Common myeloid progenitor, CD34-positive (primary cell): Measurements from ENCODE around the gene SPAG9.
A peak's percentile ranks its signal among the peaks of the same experiment; 100 is the strongest.

Experiments
- CTCF ChIA-PET: fragments of 350-600 bp; sonication (Branson Sonifier 250); formaldehyde crosslinking; loops from one replicate; lab custom pipeline; 2021; ENCODE audit warnings: antibody characterized with exemption; lab: Charles Lee
- POLR2A ChIA-PET: fragments of 350-600 bp; sonication (Branson Sonifier 250); formaldehyde crosslinking; loops from one replicate; lab custom pipeline; 2021; ENCODE audit warnings: antibody characterized with exemption; lab: Charles Lee
- DNase-seq, 3 donors: peaks; one replicate each; pipeline versions ENCODE4 v3.0.0 to v3.0.0-alpha.2; 2013
- H3K27ac ChIP-seq, 2 experiments: 1 replicate in 1 of 2; 2 replicates in 1 of 2; pipeline ENCODE4 v1.7.0; 2013; ENCODE audit warnings: inconsistent platforms in 2 of 2, low read length in 2 of 2, mild to moderate bottlenecking in 2 of 2, low read depth in 1 of 2, moderate library complexity in 1 of 2; ENCODE audit not compliant: severe bottlenecking in 2 of 2, insufficient read depth in 1 of 2, poor library complexity in 1 of 2
- H3K27me3 ChIP-seq, 5 experiments: replicated peaks in 2 of 5; 1 replicate in 3 of 5; 2 replicates in 2 of 5; pipeline versions ENCODE4 v1.6.1 to v1.7.0; 2013; ENCODE audit warnings: low read length in 4 of 5, mild to moderate bottlenecking in 2 of 5, moderate library complexity in 2 of 5, inconsistent platforms in 1 of 5; ENCODE audit not compliant: insufficient read depth in 5 of 5, control insufficient read depth in 4 of 5
- H3K36me3 ChIP-seq, 4 experiments: 1 replicate in 2 of 4; 2 replicates in 2 of 4; pipeline versions ENCODE4 v1.6.1 to v1.7.0; 2013; ENCODE audit warnings: low read length in 3 of 4, control low read depth in 1 of 4, mild to moderate bottlenecking in 1 of 4; ENCODE audit not compliant: control insufficient read depth in 4 of 4, insufficient read depth in 4 of 4
- H3K4me1 ChIP-seq, 4 experiments: 1 replicate in 3 of 4; 2 replicates in 1 of 4; pipeline versions ENCODE4 v1.6.1 to v1.7.1; 2013; ENCODE audit warnings: low read length in 3 of 4, mild to moderate bottlenecking in 3 of 4, control low read depth in 1 of 4, inconsistent platforms in 1 of 4, moderate library complexity in 1 of 4; ENCODE audit not compliant: control insufficient read depth in 4 of 4, insufficient read depth in 4 of 4; ENCODE audit errors: control extremely low read depth in 1 of 4
- H3K4me3 ChIP-seq, 7 experiments: 1 replicate in 4 of 7; 2 replicates in 3 of 7; pipeline versions ENCODE4 v1.5.1 to v1.7.0; 2013; ENCODE audit warnings: mild to moderate bottlenecking in 7 of 7, low read length in 6 of 7, moderate library complexity in 6 of 7, inconsistent platforms in 2 of 7, low read depth in 2 of 7, control low read depth in 1 of 7; ENCODE audit not compliant: insufficient read depth in 4 of 7, control insufficient read depth in 1 of 7; ENCODE audit errors: extremely low read depth in 1 of 7
- H3K9me3 ChIP-seq, 5 experiments: 1 replicate in 4 of 5; 2 replicates in 1 of 5; pipeline versions ENCODE4 v1.6.1 to v1.7.1; 2013; ENCODE audit warnings: low read length in 4 of 5, mild to moderate bottlenecking in 2 of 5, inconsistent platforms in 1 of 5, low read depth in 1 of 5, moderate library complexity in 1 of 5; ENCODE audit not compliant: control insufficient read depth in 4 of 5, insufficient read depth in 2 of 5; ENCODE audit errors: control extremely low read depth in 1 of 5
- WGBS: methylation state at CpG from one replicate; pipeline ENCODE4 v1.1.5; 2013; ENCODE audit not compliant: insufficient coverage; 5-methylcytosine and 5-hydroxymethylcytosine counted together

The SPAG9 gene

DNA sequence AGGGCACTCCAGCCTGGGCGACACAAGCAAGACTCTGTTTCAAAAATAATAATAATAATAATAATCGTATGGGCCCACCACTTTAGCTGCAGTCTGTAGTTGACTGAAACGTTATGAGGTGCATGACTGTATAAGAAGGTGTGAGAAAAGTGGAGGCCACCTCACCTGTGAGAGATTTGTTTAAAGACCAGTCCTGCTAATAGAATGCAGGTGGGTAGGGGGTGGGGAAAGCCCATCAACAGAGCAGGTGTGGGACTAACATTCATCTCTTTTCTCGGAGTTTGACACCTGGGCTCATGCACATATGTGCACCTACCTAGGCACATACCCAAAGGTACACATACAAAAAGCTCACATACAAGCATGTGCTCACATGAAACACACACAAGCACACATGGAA is 186.5 kb downstream of the SPAG9 start:
- CTCF ChIA-PET: interaction anchor here (1.1 to 2.1 kb wide), 7 partner anchors 9 to 97 kb away, joined by 3 to 8 read pairs (median 5); partner anchors contain the start of gene TOB1
- DNase-seq: no peak
- no peaks in the 10 kb centered on the region for H3K9me3 ChIP-seq
- H3K36me3 ChIP-seq: no peaks in the 10 kb centered on the region
- H3K27me3 ChIP-seq: no peaks in the 10 kb centered on the region
- 95% methylated on average over 3 of the region's 4 CpGs for WGBS
- no peak overlapping the region for H3K4me3 ChIP-seq
- POLR2A ChIA-PET: interaction anchor here (3.0 kb wide), 1 partner anchor 68 kb away, joined by 30 read pairs; the partner anchor contains the start of gene TOB1
- peaks cover 2 to 45% (median 32%) of the 10 kb centered on the region in 4 experiments for H3K4me1 ChIP-seq
- no peak overlapping the region for H3K27ac ChIP-seq

DNA sequence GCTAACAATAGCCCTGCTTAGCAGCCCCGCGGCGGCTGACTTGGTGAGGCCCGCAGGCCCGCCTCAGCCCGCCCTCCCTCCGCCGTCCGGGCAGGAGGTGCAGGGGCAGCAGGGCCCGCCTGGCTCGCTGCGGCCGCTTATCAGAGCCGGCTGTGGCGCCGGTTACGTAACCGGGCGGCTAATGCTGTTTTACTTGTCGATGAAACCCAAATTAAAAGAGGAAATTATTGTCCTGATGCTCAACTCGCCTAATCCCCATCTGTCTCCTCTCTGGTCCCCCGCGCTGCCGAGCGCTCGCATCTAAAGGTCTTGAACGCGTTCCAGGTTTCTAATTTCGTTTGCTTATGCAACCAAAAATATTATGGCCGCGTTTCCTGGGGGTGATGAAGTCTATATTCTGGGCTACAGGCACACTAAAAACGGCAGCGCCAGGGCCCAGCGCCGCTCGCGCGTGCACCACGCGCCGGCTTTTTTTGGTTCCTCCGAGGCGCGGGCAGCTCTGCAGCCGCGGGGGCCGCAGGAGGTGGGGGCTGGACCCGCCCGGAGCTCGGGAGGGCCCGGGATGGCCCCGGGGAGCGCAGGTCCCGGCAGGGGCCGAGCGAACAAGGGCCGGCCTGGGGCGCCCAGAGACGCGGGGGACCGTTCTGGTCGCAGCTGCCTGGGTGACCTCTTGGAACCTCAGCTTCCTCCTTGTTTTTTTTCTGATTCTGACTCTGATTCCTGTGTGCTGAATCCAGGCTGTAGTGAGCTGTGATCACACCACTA is 189.3 kb downstream of the SPAG9 start:
- H3K27me3 ChIP-seq: no peaks in the 10 kb centered on the region
- no peaks in the 10 kb centered on the region for H3K9me3 ChIP-seq
- peak; percentile 79 to 92 (median 86) for DNase-seq
- H3K4me1 ChIP-seq: peaks cover 2 to 45% (median 32%) of the 10 kb centered on the region in 4 experiments
- WGBS: under 1% methylated on average over 50 of the region's 62 CpGs
- H3K4me3 ChIP-seq: peak overlapping the region; percentile 13 to 60 (median 47)
- H3K36me3 ChIP-seq: no peaks in the 10 kb centered on the region
- ChIA-PET POLR2A (interaction anchor here (0.6 to 2.7 kb wide), 4 partner anchors 21 to 67 kb away, joined by 3 to 16 read pairs (median 4); partner anchors contain the start of gene TOB1), CTCF (interaction anchor here (1.1 to 1.4 kb wide), 4 partner anchors 13 to 75 kb away, joined by 3 to 5 read pairs (median 4); no protein-coding TSS in a partner anchor)
- no peak overlapping the region for H3K27ac ChIP-seq

DNA sequence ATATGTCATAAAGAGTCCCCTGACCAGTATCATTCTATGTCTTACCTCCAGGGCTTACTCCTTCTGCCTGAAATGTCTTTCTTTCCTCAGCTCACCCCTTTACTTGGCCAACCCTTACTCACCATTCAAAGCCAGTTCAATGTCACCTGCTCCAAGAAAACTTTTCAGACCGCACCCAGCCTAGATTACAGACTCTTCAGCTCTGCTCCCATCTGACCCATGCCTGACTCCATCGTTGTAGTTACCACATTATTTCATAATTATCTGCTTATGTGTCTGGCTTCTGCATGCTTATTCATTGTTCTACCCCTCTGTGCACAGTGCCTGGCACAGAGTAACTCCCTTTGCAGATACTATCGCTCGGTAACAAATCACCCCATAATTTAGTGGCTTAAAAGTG is 192.0 kb downstream of the SPAG9 start:
- Histone ChIP-seq H3K27me3 (no peaks in the 10 kb centered on the region), H3K4me1 (peaks cover 2 to 24% (median 16%) of the 10 kb centered on the region in 4 experiments), H3K4me3 (no peak overlapping the region), H3K9me3 (no peaks in the 10 kb centered on the region), H3K27ac (no peak overlapping the region), H3K36me3 (no peaks in the 10 kb centered on the region)
- 90% methylated on average over 2 of the region's 4 CpGs for WGBS
- POLR2A ChIA-PET: no interaction called here
- DNase-seq: no peak
- CTCF ChIA-PET: interaction anchor here (2.9 kb wide), 1 partner anchor 11 kb away, joined by 14 read pairs; no protein-coding TSS in a partner anchor

DNA sequence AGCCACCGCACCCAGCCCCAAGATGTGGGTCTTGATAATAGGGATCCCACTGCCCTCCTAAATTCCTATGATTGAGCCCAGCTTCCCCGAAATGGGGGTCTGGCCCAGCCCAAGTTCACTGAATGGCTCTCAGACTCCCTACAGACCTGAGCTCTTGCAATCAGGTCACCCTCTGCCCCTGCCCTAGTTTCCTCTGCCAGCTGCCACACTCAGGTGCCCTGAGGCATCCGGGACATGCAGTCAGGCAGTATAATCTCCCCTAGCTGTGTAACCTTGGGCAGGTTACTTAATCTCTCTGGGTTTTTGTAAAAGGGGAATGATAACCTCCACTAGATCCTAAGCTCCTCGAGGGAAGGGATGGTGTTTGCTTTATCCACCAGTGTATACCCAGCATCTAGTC is 193.4 kb downstream of the SPAG9 start:
- Histone ChIP-seq H3K27me3 (peaks cover 0 to 4% (median 0%) of the 10 kb centered on the region in 5 experiments), H3K36me3 (no peaks in the 10 kb centered on the region), H3K4me1 (peaks cover 2 to 23% (median 16%) of the 10 kb centered on the region in 4 experiments), H3K27ac (no peak overlapping the region), H3K4me3 (no peak overlapping the region), H3K9me3 (no peaks in the 10 kb centered on the region)
- ChIA-PET POLR2A (no interaction called here), CTCF (interaction anchor here (0.9 to 2.9 kb wide), 6 partner anchors 10 to 75 kb away, joined by 3 to 14 read pairs (median 6); no protein-coding TSS in a partner anchor)
- no peak for DNase-seq
- 100% methylated on average over 3 of the region's 4 CpGs for WGBS

DNA sequence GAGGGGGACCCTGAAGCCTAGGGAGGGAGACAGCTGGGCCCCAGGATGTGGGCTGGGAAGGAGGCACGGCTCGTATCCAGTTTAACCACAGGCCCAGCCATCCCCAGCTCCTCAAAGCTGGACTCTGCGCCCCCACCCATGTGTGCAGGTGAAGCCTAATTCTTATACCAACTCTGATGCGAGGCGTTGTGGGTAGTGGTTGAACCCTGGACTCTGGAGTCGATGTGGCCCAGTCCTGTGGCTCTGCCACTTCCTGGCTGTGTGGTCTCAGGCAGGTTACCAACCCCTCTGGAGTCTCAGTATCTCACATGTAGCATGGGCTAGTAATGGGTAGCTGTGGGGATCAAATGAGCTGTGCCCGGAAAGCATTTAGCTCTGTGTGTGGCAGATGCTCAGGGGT is 194.1 kb downstream of the SPAG9 start:
- DNase-seq: no peak
- peaks cover 0 to 4% (median 0%) of the 10 kb centered on the region in 5 experiments for H3K27me3 ChIP-seq
- no peak overlapping the region for H3K4me3 ChIP-seq
- H3K4me1 ChIP-seq: peaks cover 2 to 17% (median 12%) of the 10 kb centered on the region in 4 experiments
- POLR2A ChIA-PET: interaction anchor here (0.5 to 1.1 kb wide), 2 partner anchors 9 to 43 kb away, joined by 3 to 4 read pairs; no protein-coding TSS in a partner anchor
- WGBS: 96% methylated on average over 4 of the region's 7 CpGs
- H3K27ac ChIP-seq: no peak overlapping the region
- no peaks in the 10 kb centered on the region for H3K36me3 ChIP-seq
- CTCF ChIA-PET: interaction anchor here (0.6 to 2.9 kb wide), 8 partner anchors 9 to 74 kb away, joined by 3 to 14 read pairs (median 4); no protein-coding TSS in a partner anchor
- H3K9me3 ChIP-seq: no peaks in the 10 kb centered on the region

DNA sequence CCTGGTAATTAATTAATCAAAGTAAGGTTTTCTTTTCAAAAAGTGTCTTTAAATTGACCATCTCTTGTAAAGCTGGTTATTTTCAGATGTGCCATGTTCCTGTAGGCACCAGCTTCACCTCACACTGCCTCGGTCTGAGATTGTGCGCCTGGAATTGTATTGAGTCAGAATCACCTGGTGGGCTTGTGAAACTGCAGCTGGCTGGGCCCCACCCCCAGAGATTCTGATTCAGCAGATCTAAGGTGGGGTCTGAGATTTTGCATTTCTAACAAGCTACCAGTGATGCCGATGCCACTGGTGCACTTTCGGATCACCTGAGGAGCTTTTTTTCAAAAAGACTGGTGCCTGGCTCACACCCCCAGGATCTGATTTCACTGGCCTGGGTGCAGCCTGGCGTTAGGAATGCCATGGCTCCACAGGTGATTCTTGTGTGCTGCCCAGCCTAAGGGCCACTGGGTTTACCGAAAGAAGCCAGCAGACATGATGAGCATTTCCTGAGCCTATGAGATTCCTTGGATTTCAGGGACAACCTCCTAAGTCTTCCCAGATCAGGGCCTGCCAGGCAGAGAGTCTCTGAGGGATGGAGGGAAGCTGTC is 195.3 kb downstream of the SPAG9 start:
- POLR2A ChIA-PET: interaction anchor here (0.6 to 2.4 kb wide), 2 partner anchors 10 to 59 kb away, joined by 3 to 9 read pairs; partner anchors contain the start of gene TOB1

More for the DNA sequence above, 195.3 kb downstream of the SPAG9 start:
- Histone ChIP-seq H3K4me3 (no peak overlapping the region), H3K9me3 (no peaks in the 10 kb centered on the region), H3K4me1 (peaks cover 0 to 17% (median 10%) of the 10 kb centered on the region in 4 experiments), H3K27ac (no peak overlapping the region), H3K36me3 (no peaks in the 10 kb centered on the region), H3K27me3 (peaks cover 0 to 4% (median 0%) of the 10 kb centered on the region in 5 experiments)
- CTCF ChIA-PET: interaction anchor here (0.7 to 1.5 kb wide), 5 partner anchors 9 to 140 kb away, joined by 3 to 6 read pairs (median 4); no protein-coding TSS in a partner anchor
- WGBS: 96% methylated on average over 3 of the region's 6 CpGs
- DNase-seq: no peak
